HL-60/S4 treated with retinoic acid at 250 ng/mL for 4 days and 3 days (cell line): ENCODE data around the gene AQP5.
"Not testable (repeated sequence)": the region's sequence is repeated elsewhere in the genome, so short reads cannot be mapped to it uniquely, and the experiment has no call there.

Experiments
- in situ Hi-C: fragments of 300-500 bp; cut with MboI; formaldehyde crosslinking; loops from 2 replicates; pipeline ENCODE4 v1.7.0; 2022; ENCODE audit warnings: low sequenced_read_pairs

AQP5 gene

GRCh38 chr12:49978125-49978524 lies 16.5 kb downstream of the AQP5 start:
- in situ Hi-C loops, result loop anchor here (10.0 kb wide), 1 partner anchor 197 kb away; no protein-coding TSS in a partner anchor

- in situ Hi-C loops, result loop anchor here (10.0 kb wide), 1 partner anchor 196 kb away; no protein-coding TSS in a partner anchor
Measured at GRCh38 chr12:49979016-49979586, 17.4 kb downstream of the AQP5 start.

- in situ Hi-C loops, result loop anchor here (10.0 kb wide), 1 partner anchor 195 kb away; no protein-coding TSS in a partner anchor
Measured at GRCh38 chr12:49979791-49980190, 18.1 kb downstream of the AQP5 start.

- in situ Hi-C loops, result no loop called here
Measured at GRCh38 chr12:49980501-49981349, 19.1 kb downstream of the AQP5 start.

- in situ Hi-C loops, result no loop called here
Measured at GRCh38 chr12:49982246-49983087, 20.8 kb downstream of the AQP5 start.

- in situ Hi-C loops, result no loop called here
Measured at GRCh38 chr12:49983892-49984291, 22.2 kb downstream of the AQP5 start.

- in situ Hi-C loops, result no loop called here
Measured at GRCh38 chr12:49984476-49985359, 23.0 kb downstream of the AQP5 start.

GRCh38 chr12:49985981-49986380 lies 24.3 kb downstream of the AQP5 start:
- in situ Hi-C loops, result no loop called here

GRCh38 chr12:49986476-49986875 lies 24.8 kb downstream of the AQP5 start:
- in situ Hi-C loops, result not testable (repeated sequence)

GRCh38 chr12:49987625-49988303 lies 26.1 kb downstream of the AQP5 start:
- in situ Hi-C loops, result no loop called here

GRCh38 chr12:49989400-49989799 lies 27.7 kb downstream of the AQP5 start:
- in situ Hi-C loops, result not testable (repeated sequence)

- in situ Hi-C loops, result no loop called here
Measured at GRCh38 chr12:49990273-49990672, 28.6 kb downstream of the AQP5 start.

GRCh38 chr12:49998453-49998852 lies 36.8 kb downstream of the AQP5 start:
- in situ Hi-C loops, result no loop called here

GRCh38 chr12:50003595-50003994 lies 41.9 kb downstream of the AQP5 start:
- in situ Hi-C loops, result no loop called here

- in situ Hi-C loops, result no loop called here
Measured at GRCh38 chr12:50004696-50005095, 43.0 kb downstream of the AQP5 start.

- in situ Hi-C loops, result no loop called here
Measured at GRCh38 chr12:50005175-50005574, 43.5 kb downstream of the AQP5 start.

GRCh38 chr12:50006280-50006679 lies 44.6 kb downstream of the AQP5 start:
- in situ Hi-C loops, result no loop called here

- in situ Hi-C loops, result no loop called here
Measured at GRCh38 chr12:50006754-50007442, 45.2 kb downstream of the AQP5 start.
